Naive thymus-derived CD4-positive, alpha-beta T cell (primary cell): ENCODE measurements around the gene VSIG10L2. TPM values are rescaled to one million over a fixed set of nuclear protein-coding genes. Genes with fewer than 3 reads are reported as not detected.

ENCODE experiments used
- ATAC-seq: fragments of 150-1000 bp; cut with Tn5 transposase; 2 replicates; pipeline ENCODE4 v1.10.0; 2021; ENCODE audit warnings: mild to moderate bottlenecking, moderate library complexity
- CTCF ChIA-PET: fragments of 350-600 bp; sonication (Branson Sonifier 250); formaldehyde crosslinking; loops from one replicate; lab custom pipeline; 2021; ENCODE audit warnings: antibody characterized with exemption; lab: Charles Lee
- POLR2A ChIA-PET: fragments of 350-600 bp; sonication (Branson Sonifier 250); formaldehyde crosslinking; loops from one replicate; lab custom pipeline; 2021; ENCODE audit warnings: antibody characterized with exemption, inconsistent platforms; lab: Charles Lee
- DNase-seq, 9 donors: peaks; one replicate each; pipeline versions ENCODE4 v3.0.0 to v3.0.0-alpha.2; 2020 to 2022; ENCODE audit warnings: mixed read lengths in 1 of 9
- H3K27ac ChIP-seq: one replicate; pipeline ENCODE4 v1.7.0; 2013; ENCODE audit warnings: mild to moderate bottlenecking, low read depth, low read length, moderate library complexity
- H3K27me3 ChIP-seq, 2 donors: one replicate each; pipeline ENCODE4 v1.7.0; 2013; ENCODE audit warnings: low read length in 2 of 2, mild to moderate bottlenecking in 2 of 2, moderate library complexity in 2 of 2; ENCODE audit not compliant: control insufficient read depth in 2 of 2, insufficient read depth in 2 of 2
- H3K36me3 ChIP-seq, 3 experiments: 1 replicate in 2 of 3; 2 replicates in 1 of 3; pipeline ENCODE4 v1.7.0; 2013; ENCODE audit warnings: low read length in 3 of 3, mild to moderate bottlenecking in 3 of 3, moderate library complexity in 1 of 3; ENCODE audit not compliant: insufficient read depth in 3 of 3, control insufficient read depth in 2 of 3
- H3K4me1 ChIP-seq, 2 donors: one replicate each; pipeline ENCODE4 v1.7.0; 2013; ENCODE audit warnings: low read length in 2 of 2, mild to moderate bottlenecking in 2 of 2, moderate library complexity in 1 of 2; ENCODE audit not compliant: control insufficient read depth in 2 of 2, insufficient read depth in 2 of 2
- H3K4me3 ChIP-seq: 2 replicates; pipeline ENCODE4 v1.7.0; 2013; ENCODE audit warnings: mild to moderate bottlenecking, low read length
- H3K9me3 ChIP-seq, 3 experiments: 1 replicate in 2 of 3; 2 replicates in 1 of 3; pipeline ENCODE4 v1.7.0; 2013; ENCODE audit warnings: low read length in 3 of 3; ENCODE audit not compliant: control insufficient read depth in 2 of 3
- H3K27ac Mint-ChIP-seq, 9 donors: one replicate each; pipeline ENCODE4 v1.8.0; 2020 to 2022; ENCODE audit warnings: mixed read lengths in 9 of 9, mild to moderate bottlenecking in 8 of 9, moderate library complexity in 5 of 9, inconsistent platforms in 2 of 9
- H3K27me3 Mint-ChIP-seq, 5 donors: one replicate each; pipeline ENCODE4 v1.8.0; 2021 to 2022; ENCODE audit warnings: mixed read lengths in 5 of 5, mild to moderate bottlenecking in 1 of 5
- H3K36me3 Mint-ChIP-seq, 5 donors: one replicate each; pipeline ENCODE4 v1.8.0; 2020 to 2022; ENCODE audit warnings: mixed read lengths in 5 of 5, mild to moderate bottlenecking in 3 of 5, inconsistent platforms in 1 of 5
- H3K4me1 Mint-ChIP-seq, 7 donors: one replicate each; pipeline ENCODE4 v1.8.0; 2020 to 2022; ENCODE audit warnings: mixed read lengths in 7 of 7, mild to moderate bottlenecking in 3 of 7, inconsistent platforms in 1 of 7
- H3K4me3 Mint-ChIP-seq, 10 donors: one replicate each; pipeline ENCODE4 v1.8.0; 2020 to 2022; ENCODE audit warnings: mild to moderate bottlenecking in 10 of 10, mixed read lengths in 10 of 10, moderate library complexity in 6 of 10, inconsistent platforms in 2 of 10
- H3K9me3 Mint-ChIP-seq, 11 donors: one replicate each; pipeline ENCODE4 v1.8.0; 2020 to 2022; ENCODE audit warnings: mixed read lengths in 11 of 11, mild to moderate bottlenecking in 4 of 11, inconsistent platforms in 1 of 11, moderate library complexity in 1 of 11
- intact Hi-C, 2 donors: fragments of 100-400 bp; cut with micrococcal nuclease; formaldehyde crosslinking; loops; one replicate each; pipeline ENCODE4 v1.15.1; 2023
- polyA plus RNA-seq, 2 donors: library from polyadenylated mRNA; unstranded; fragments of 300-500 nt; fragmentation: Illumina TruSeq; gene quantifications; one replicate each; pipeline ENCODE4 v1.2.3, GENCODE V29; 2021
- total RNA-seq, 6 experiments: library from RNA in 5 of 6; stranded (reverse) in 5 of 6; gene quantifications; 1 replicate in 5 of 6; 2 replicates in 1 of 6; pipeline ENCODE4 v1.2.3 and lab custom pipeline; 2021 to 2026

The VSIG10L2 gene
- total and polyA plus RNA-seq, 7 experiments from 2014 or later = not detected

DNA sequence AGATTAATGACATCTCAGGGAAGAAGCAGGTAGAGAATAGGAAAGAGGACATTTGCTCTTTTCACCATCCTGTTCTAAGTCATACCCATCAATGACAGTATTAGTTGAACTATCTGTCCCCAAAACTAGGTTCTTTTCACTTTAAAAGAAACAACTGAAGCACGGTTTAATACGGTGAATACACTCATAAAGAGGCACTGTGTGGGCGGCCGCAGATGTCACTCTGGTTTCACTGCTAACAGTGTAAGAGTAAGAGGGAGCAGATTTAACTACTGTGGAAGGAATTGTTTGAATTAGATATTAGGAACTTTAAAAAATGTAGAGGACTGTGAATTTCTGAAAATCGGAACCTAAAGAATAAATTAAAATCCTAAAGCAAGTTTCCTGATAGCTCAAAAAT lies 49.5 kb downstream of the VSIG10L2 start:
- no peaks in the 10 kb centered on the region for H3K36me3 ChIP-seq
- intact Hi-C loops = no loop called here
- ChIA-PET CTCF (no interaction called here), POLR2A (no interaction called here)
- H3K9me3 Mint-ChIP-seq = no peaks in the 10 kb centered on the region
- ATAC-seq (no peak), DNase-seq (peak in 1 of 9 donors; percentile 31)
- no peak overlapping the region for H3K4me3 Mint-ChIP-seq
- H3K27me3 Mint-ChIP-seq = no peaks in the 10 kb centered on the region
- peaks cover 0 to 38% (median 17%) of the 10 kb centered on the region in 5 donors for H3K36me3 Mint-ChIP-seq
- H3K27me3 ChIP-seq = no peaks in the 10 kb centered on the region
- no peaks in the 10 kb centered on the region for H3K9me3 ChIP-seq
- H3K4me3 ChIP-seq = no peak overlapping the region
- H3K27ac ChIP-seq = no peak overlapping the region
- H3K4me1 ChIP-seq = no peaks in the 10 kb centered on the region
- H3K4me1 Mint-ChIP-seq = peaks cover 0 to 3% (median 0%) of the 10 kb centered on the region in 7 donors
- no peak overlapping the region for H3K27ac Mint-ChIP-seq

DNA sequence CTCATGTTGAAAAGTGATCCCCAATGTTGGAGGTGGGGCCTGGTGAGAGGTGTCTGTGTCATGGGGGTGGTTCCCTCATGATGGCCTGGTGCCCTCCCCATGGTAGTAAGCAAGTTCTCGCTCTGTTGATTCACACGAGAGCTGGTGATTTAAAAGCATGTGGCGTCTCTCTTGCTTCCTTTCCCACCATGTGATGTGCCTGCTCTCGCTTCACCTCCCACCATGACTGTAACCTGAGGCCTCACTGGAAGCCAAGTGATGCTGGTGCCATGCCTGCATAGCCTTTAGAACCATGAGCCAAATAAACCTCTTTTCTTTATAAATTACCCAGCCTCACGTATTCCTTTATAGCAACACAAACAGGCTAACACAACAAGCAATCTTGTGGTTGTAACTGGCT lies 52.4 kb downstream of the VSIG10L2 start:
- CTCF ChIA-PET = no interaction called here

GRCh38 chr11:125999234-125999880 lies 53.5 kb downstream of the VSIG10L2 start:
- DNase-seq (no peak), ATAC-seq (no peak)
- ChIA-PET CTCF (no interaction called here), POLR2A (no interaction called here)
- no peak overlapping the region for H3K4me3 ChIP-seq
- H3K9me3 ChIP-seq = no peaks in the 10 kb centered on the region
- no peaks in the 10 kb centered on the region for H3K27me3 ChIP-seq
- no peaks in the 10 kb centered on the region for H3K36me3 ChIP-seq
- no peaks in the 10 kb centered on the region for H3K4me1 ChIP-seq
- Mint-ChIP-seq H3K4me1 (peaks cover 0 to 3% (median 0%) of the 10 kb centered on the region in 7 donors), H3K27me3 (no peaks in the 10 kb centered on the region), H3K9me3 (no peaks in the 10 kb centered on the region), H3K36me3 (peaks cover 0 to 54% (median 16%) of the 10 kb centered on the region in 5 donors), H3K4me3 (no peak overlapping the region), H3K27ac (no peak overlapping the region)
- intact Hi-C loops = no loop called here
- H3K27ac ChIP-seq = no peak overlapping the region

More for the DNA sequence above, 52.4 kb downstream of the VSIG10L2 start:
- Histone ChIP-seq H3K27me3 (no peaks in the 10 kb centered on the region), H3K4me1 (no peaks in the 10 kb centered on the region), H3K4me3 (no peak overlapping the region), H3K9me3 (no peaks in the 10 kb centered on the region), H3K36me3 (no peaks in the 10 kb centered on the region), H3K27ac (no peak overlapping the region)
- DNase-seq (no peak), ATAC-seq (no peak)
- Mint-ChIP-seq H3K4me3 (no peak overlapping the region), H3K27ac (no peak overlapping the region), H3K4me1 (peaks cover 0 to 3% (median 0%) of the 10 kb centered on the region in 7 donors), H3K9me3 (no peaks in the 10 kb centered on the region), H3K27me3 (no peaks in the 10 kb centered on the region), H3K36me3 (peaks cover 0 to 56% (median 20%) of the 10 kb centered on the region in 5 donors)
- POLR2A ChIA-PET = no interaction called here
- intact Hi-C loops = no loop called here

DNA sequence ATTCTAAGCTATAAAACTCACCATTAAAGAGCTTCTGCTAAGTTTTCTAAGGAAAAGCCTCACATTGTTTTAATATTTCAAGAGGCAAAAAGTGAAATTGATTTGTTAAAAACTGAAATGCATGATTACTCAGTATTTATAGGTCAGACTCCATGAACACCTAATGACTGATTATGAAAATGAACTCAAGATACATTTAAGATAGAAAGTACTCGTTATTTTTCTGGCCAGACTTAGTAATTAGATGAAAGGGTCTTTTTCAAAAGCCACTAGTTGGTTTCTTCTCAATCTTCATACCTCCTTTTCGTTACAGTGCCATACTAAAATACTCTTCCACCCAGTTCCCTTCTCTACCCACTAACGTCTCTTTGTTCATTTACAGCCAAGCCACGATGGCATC lies 56.3 kb downstream of the VSIG10L2 start:
- H3K4me3 Mint-ChIP-seq = no peak overlapping the region
- H3K9me3 Mint-ChIP-seq = no peaks in the 10 kb centered on the region
- POLR2A ChIA-PET = no interaction called here
- H3K4me1 Mint-ChIP-seq = no peaks in the 10 kb centered on the region
- no peak overlapping the region for H3K27ac Mint-ChIP-seq
- ATAC-seq = no peak
- no peak overlapping the region for H3K4me3 ChIP-seq
- peaks cover 0 to 59% (median 18%) of the 10 kb centered on the region in 5 donors for H3K36me3 Mint-ChIP-seq
- DNase-seq = no peak
- CTCF ChIA-PET = no interaction called here
- no peaks in the 10 kb centered on the region for H3K27me3 ChIP-seq
- H3K4me1 ChIP-seq = no peaks in the 10 kb centered on the region
- H3K36me3 ChIP-seq = no peaks in the 10 kb centered on the region
- H3K27me3 Mint-ChIP-seq = no peaks in the 10 kb centered on the region
- H3K9me3 ChIP-seq = no peaks in the 10 kb centered on the region
- intact Hi-C loops = no loop called here
- no peak overlapping the region for H3K27ac ChIP-seq

Other genes starting within 250 kb of the VSIG10L2 start
- gene PATE1, start 199.8 kb upstream of the VSIG10L2 start, total RNA-seq = not detected
- not detected for gene PATE1, start 199.8 kb upstream of the VSIG10L2 start, polyA plus RNA-seq
- not detected for gene PATE2, start 167.2 kb upstream of the VSIG10L2 start, total RNA-seq
- not detected for gene PATE2, start 167.2 kb upstream of the VSIG10L2 start, polyA plus RNA-seq
- gene PATE3, start 157.9 kb upstream of the VSIG10L2 start, total RNA-seq = not detected
- not detected for gene PATE3, start 157.9 kb upstream of the VSIG10L2 start, polyA plus RNA-seq
- not detected for gene PATE4, start 112.7 kb upstream of the VSIG10L2 start, total RNA-seq
- gene PATE4, start 112.7 kb upstream of the VSIG10L2 start, polyA plus RNA-seq = not detected
- 10 to 100 TPM in 1 of 5 experiments, 1 to 10 TPM in 4; 2.7 to 13.1 (median 8.0) TPM for gene HYLS1, start 58.4 kb upstream of the VSIG10L2 start, total RNA-seq
- 10 to 100 TPM in 1 of 2 donors, 1 to 10 TPM in 1; 7.5 to 13.1 TPM for gene HYLS1, start 58.4 kb upstream of the VSIG10L2 start, polyA plus RNA-seq
- gene PUS3, start 42.8 kb upstream of the VSIG10L2 start, total RNA-seq = 10 to 100 TPM in 2 of 5 experiments, 1 to 10 TPM in 3; 4.6 to 15.3 (median 9.3) TPM
- 10 to 100 TPM in 1 of 2 donors, 1 to 10 TPM in 1; 9.6 to 14.1 TPM for gene PUS3, start 42.8 kb upstream of the VSIG10L2 start, polyA plus RNA-seq
- under 1 TPM in 1 of 5 experiments, not detected in 4; 0.05 TPM for gene DDX25, start 41.5 kb upstream of the VSIG10L2 start, total RNA-seq
- gene DDX25, start 41.5 kb upstream of the VSIG10L2 start, polyA plus RNA-seq = under 1 TPM in 1 of 2 donors, not detected in 1; 0.02 TPM
- gene CDON, start 116.8 kb downstream of the VSIG10L2 start, total RNA-seq = 1 to 10 TPM; 1.5 to 4.8 (median 2.3) TPM
- gene CDON, start 116.8 kb downstream of the VSIG10L2 start, polyA plus RNA-seq = under 1 TPM; 0.24 to 0.69 TPM